ENCODE results near the gene SLC35B1.
"Not testable (repeated sequence)": the region's sequence is repeated elsewhere in the genome, so short reads cannot be mapped to it uniquely, and the experiment has no call there.

SLC35B1 gene

DNA sequence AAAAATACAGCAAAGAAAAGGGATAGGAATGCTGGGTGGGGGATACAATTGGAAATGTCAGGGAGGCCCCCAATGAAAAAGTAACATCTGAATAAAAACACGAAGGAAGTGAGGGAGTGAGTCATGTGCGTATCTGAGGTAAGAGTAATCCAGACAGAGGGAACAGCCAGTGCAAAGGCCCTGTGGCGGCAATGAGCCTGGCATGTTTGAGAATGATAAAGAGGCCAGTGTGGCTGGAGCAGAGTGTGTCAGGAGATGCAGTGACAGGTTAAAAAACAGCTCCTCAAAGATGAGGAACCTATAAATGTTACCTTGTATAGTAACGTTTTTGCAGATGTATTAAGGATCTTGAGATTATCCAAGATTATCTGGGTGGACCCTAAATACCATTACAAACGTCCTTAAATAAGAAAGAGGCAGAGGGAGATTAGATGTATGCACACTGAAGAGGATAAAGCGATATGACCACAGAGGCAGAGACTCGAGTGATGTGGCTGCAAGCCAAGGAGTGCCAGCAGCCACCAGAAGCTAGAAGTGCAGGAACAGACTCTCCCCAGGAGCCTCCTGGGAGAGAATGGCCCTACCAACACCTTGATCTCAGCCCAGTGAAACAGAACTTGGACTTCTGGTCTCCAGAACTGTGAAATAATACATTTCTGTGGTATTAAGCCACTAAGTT is 17.8 kb upstream of the SLC35B1 start:
- Histone ChIP-seq H2AK5ac (ENCODE audit: low read length) (no peak overlapping the region), H3K36me3 (ENCODE audit: control insufficient read depth in 1 of 2, insufficient read depth in 2 of 2, low read length in 2 of 2) (peaks cover 4% of the 10 kb centered on the region in 2 experiments), H3K79me1 (ENCODE audit: low read length) (no peaks in the 10 kb centered on the region), H3K27ac (ENCODE audit: low read depth, low read length) (no peak overlapping the region), H4K12ac (ENCODE audit: low read depth, low read length) (no peak overlapping the region), H3K9me3 (ENCODE audit: insufficient read depth, low read depth, low read length) (no peaks in the 10 kb centered on the region), H4K8ac (ENCODE audit: low read depth, low read length) (no peak overlapping the region), H2BK120ac (ENCODE audit: insufficient read depth, low read length, poor library complexity) (no peak overlapping the region), H3K4ac (ENCODE audit: low read depth, low read length) (no peak overlapping the region), H3K4me1 (ENCODE audit: control insufficient read depth in 1 of 2, insufficient read depth in 2 of 2, low read length in 2 of 2) (no peaks in the 10 kb centered on the region), H3K14ac (ENCODE audit: low read length) (no peak overlapping the region), H2BK5ac (ENCODE audit: low read depth, low read length, poor library complexity) (no peak overlapping the region), H4K91ac (ENCODE audit: low read depth, low read length) (no peak overlapping the region), H3K18ac (ENCODE audit: low read length) (no peak overlapping the region), H2AFZ (ENCODE audit: insufficient read depth, low read length, poor library complexity) (no peak overlapping the region), H3K79me2 (ENCODE audit: control insufficient read depth, insufficient read depth, low read length, poor library complexity) (no peaks in the 10 kb centered on the region), H3K27me3 (ENCODE audit: insufficient read depth, low read length) (no peaks in the 10 kb centered on the region), H3K23ac (ENCODE audit: low read length) (no peak overlapping the region), H3K4me2 (ENCODE audit: low read length) (no peak overlapping the region), H2BK12ac (ENCODE audit: low read length) (no peak overlapping the region), H3K4me3 (ENCODE audit: low read depth, low read length) (no peak overlapping the region), H3K9ac (ENCODE audit: low read length) (no peak overlapping the region)
- no peak for DNase-seq
- WGBS (ENCODE audit: extremely low coverage, insufficient coverage, insufficient read length) = no CpG with 5 or more reads among the region's 7 CpGs

- not testable (repeated sequence) for H3K27ac ChIP-seq (ENCODE audit: low read depth, low read length); DNase-seq; H3K4me1 ChIP-seq (ENCODE audit: control insufficient read depth in 1 of 2, insufficient read depth in 2 of 2, low read length in 2 of 2); H2BK5ac ChIP-seq (ENCODE audit: low read depth, low read length, poor library complexity); H3K9me3 ChIP-seq (ENCODE audit: insufficient read depth, low read depth, low read length); H3K23ac ChIP-seq (ENCODE audit: low read length); H3K27me3 ChIP-seq (ENCODE audit: insufficient read depth, low read length); H2BK12ac ChIP-seq (ENCODE audit: low read length); H4K12ac ChIP-seq (ENCODE audit: low read depth, low read length); H2BK120ac ChIP-seq (ENCODE audit: insufficient read depth, low read length, poor library complexity); H3K36me3 ChIP-seq (ENCODE audit: control insufficient read depth in 1 of 2, insufficient read depth in 2 of 2, low read length in 2 of 2); H3K79me1 ChIP-seq (ENCODE audit: low read length); H3K14ac ChIP-seq (ENCODE audit: low read length); H4K91ac ChIP-seq (ENCODE audit: low read depth, low read length); H2AK5ac ChIP-seq (ENCODE audit: low read length); H3K79me2 ChIP-seq (ENCODE audit: control insufficient read depth, insufficient read depth, low read length, poor library complexity); H2AFZ ChIP-seq (ENCODE audit: insufficient read depth, low read length, poor library complexity); H3K9ac ChIP-seq (ENCODE audit: low read length); H3K4me2 ChIP-seq (ENCODE audit: low read length); H3K18ac ChIP-seq (ENCODE audit: low read length); H3K4me3 ChIP-seq (ENCODE audit: low read depth, low read length); H4K8ac ChIP-seq (ENCODE audit: low read depth, low read length); H3K4ac ChIP-seq (ENCODE audit: low read depth, low read length)
- WGBS (ENCODE audit: extremely low coverage, insufficient coverage, insufficient read length) = no CpG with 5 or more reads among the region's 6 CpGs
These were observed 16.8 kb upstream of the SLC35B1 start for GRCh38 chr17:49724552-49724951.

DNA sequence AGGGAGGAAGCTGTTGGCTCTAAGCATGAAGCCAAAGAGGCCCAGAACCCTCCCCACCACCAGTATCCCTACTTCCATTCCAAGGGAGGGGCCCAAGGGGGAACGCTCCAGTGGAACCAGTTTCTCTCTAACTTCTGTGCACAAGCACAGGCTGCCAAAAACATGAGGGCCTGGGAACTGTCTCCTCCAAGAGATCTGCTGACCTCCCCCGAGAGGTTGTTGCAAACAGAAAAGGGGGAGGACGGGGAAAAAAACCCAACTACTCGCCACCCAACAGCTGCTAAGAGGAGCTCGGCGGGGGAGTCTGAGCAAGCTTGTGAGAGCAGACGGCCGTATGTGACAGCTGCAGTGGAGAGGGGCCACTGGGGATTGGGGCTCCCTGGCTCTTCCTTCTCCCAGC is 15.7 kb upstream of the SLC35B1 start:
- Histone ChIP-seq H3K23ac (ENCODE audit: low read length) (no peak overlapping the region), H3K14ac (ENCODE audit: low read length) (no peak overlapping the region), H2AFZ (ENCODE audit: insufficient read depth, low read length, poor library complexity) (no peak overlapping the region), H3K79me2 (ENCODE audit: control insufficient read depth, insufficient read depth, low read length, poor library complexity) (no peaks in the 10 kb centered on the region), H3K27me3 (ENCODE audit: insufficient read depth, low read length) (no peaks in the 10 kb centered on the region), H3K27ac (ENCODE audit: low read depth, low read length) (no peak overlapping the region), H3K9ac (ENCODE audit: low read length) (no peak overlapping the region), H3K4ac (ENCODE audit: low read depth, low read length) (no peak overlapping the region), H3K79me1 (ENCODE audit: low read length) (no peaks in the 10 kb centered on the region), H3K36me3 (ENCODE audit: control insufficient read depth in 1 of 2, insufficient read depth in 2 of 2, low read length in 2 of 2) (peaks cover 9 to 11% of the 10 kb centered on the region in 2 experiments), H2BK5ac (ENCODE audit: low read depth, low read length, poor library complexity) (no peak overlapping the region), H2BK12ac (ENCODE audit: low read length) (no peak overlapping the region), H3K4me3 (ENCODE audit: low read depth, low read length) (no peak overlapping the region), H4K12ac (ENCODE audit: low read depth, low read length) (no peak overlapping the region), H3K9me3 (ENCODE audit: insufficient read depth, low read depth, low read length) (no peaks in the 10 kb centered on the region), H4K91ac (ENCODE audit: low read depth, low read length) (no peak overlapping the region), H3K18ac (ENCODE audit: low read length) (no peak overlapping the region), H2BK120ac (ENCODE audit: insufficient read depth, low read length, poor library complexity) (no peak overlapping the region), H3K4me1 (ENCODE audit: control insufficient read depth in 1 of 2, insufficient read depth in 2 of 2, low read length in 2 of 2) (no peaks in the 10 kb centered on the region), H2AK5ac (ENCODE audit: low read length) (no peak overlapping the region), H4K8ac (ENCODE audit: low read depth, low read length) (no peak overlapping the region), H3K4me2 (ENCODE audit: low read length) (no peak overlapping the region)
- no CpG with 5 or more reads among the region's 8 CpGs for WGBS (ENCODE audit: extremely low coverage, insufficient coverage, insufficient read length)
- no peak for DNase-seq

DNA sequence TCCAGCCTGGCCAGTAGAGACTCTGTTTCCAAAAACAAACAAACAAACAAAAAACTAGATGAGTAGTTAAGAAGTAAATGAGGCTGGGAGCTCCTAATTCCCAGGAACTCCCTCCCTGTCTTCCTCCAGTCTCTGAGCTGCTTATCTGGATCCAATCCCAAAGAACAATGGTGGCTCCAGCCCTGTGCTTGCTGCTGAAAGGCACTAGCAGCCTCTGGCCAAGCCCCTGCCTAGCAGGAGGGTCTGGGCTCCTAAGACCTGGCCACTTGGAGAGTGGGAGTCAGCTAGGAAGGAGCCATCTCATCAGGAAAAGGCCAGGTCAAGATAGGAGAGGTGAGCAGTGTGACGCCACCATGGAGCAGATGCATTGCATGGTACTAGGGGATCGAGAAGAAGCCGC is 14.3 kb upstream of the SLC35B1 start:
- Histone ChIP-seq H3K79me1 (ENCODE audit: low read length) (no peaks in the 10 kb centered on the region), H4K8ac (ENCODE audit: low read depth, low read length) (no peak overlapping the region), H2BK12ac (ENCODE audit: low read length) (no peak overlapping the region), H3K9me3 (ENCODE audit: insufficient read depth, low read depth, low read length) (peaks cover 2% of the 10 kb centered on the region), H3K9ac (ENCODE audit: low read length) (no peak overlapping the region), H4K12ac (ENCODE audit: low read depth, low read length) (no peak overlapping the region), H3K14ac (ENCODE audit: low read length) (no peak overlapping the region), H3K23ac (ENCODE audit: low read length) (no peak overlapping the region), H2AFZ (ENCODE audit: insufficient read depth, low read length, poor library complexity) (no peak overlapping the region), H2AK5ac (ENCODE audit: low read length) (no peak overlapping the region), H3K4me3 (ENCODE audit: low read depth, low read length) (no peak overlapping the region), H3K18ac (ENCODE audit: low read length) (no peak overlapping the region), H3K4me2 (ENCODE audit: low read length) (no peak overlapping the region), H4K91ac (ENCODE audit: low read depth, low read length) (no peak overlapping the region), H3K4ac (ENCODE audit: low read depth, low read length) (no peak overlapping the region), H3K36me3 (ENCODE audit: control insufficient read depth in 1 of 2, insufficient read depth in 2 of 2, low read length in 2 of 2) (peaks cover 13 to 17% of the 10 kb centered on the region in 2 experiments), H3K27me3 (ENCODE audit: insufficient read depth, low read length) (no peaks in the 10 kb centered on the region), H3K79me2 (ENCODE audit: control insufficient read depth, insufficient read depth, low read length, poor library complexity) (no peaks in the 10 kb centered on the region), H3K27ac (ENCODE audit: low read depth, low read length) (no peak overlapping the region), H2BK120ac (ENCODE audit: insufficient read depth, low read length, poor library complexity) (no peak overlapping the region), H2BK5ac (ENCODE audit: low read depth, low read length, poor library complexity) (no peak overlapping the region), H3K4me1 (ENCODE audit: control insufficient read depth in 1 of 2, insufficient read depth in 2 of 2, low read length in 2 of 2) (no peaks in the 10 kb centered on the region)
- DNase-seq = no peak
- no CpG with 5 or more reads among the region's 3 CpGs for WGBS (ENCODE audit: extremely low coverage, insufficient coverage, insufficient read length)
